Endothelial cell of umbilical vein (primary cell): Measurements from ENCODE around the gene DDX51.

Source experiments
- EZH2 ChIP-seq: IDR thresholded peaks from 2 replicates; pipeline ENCODE4 v1.6.1; 2012; ENCODE audit warnings: borderline replicate concordance, low read depth, mild to moderate bottlenecking, moderate library complexity, low read length, inconsistent platforms; ENCODE audit not compliant: severe bottlenecking
- POLR2AphosphoS5 ChIP-seq: IDR thresholded peaks from 2 replicates; pipeline ENCODE4 v1.6.1; 2012; ENCODE audit warnings: low read depth, mild to moderate bottlenecking, control low read depth, low read length, moderate library complexity; ENCODE audit not compliant: insufficient read depth
- TF ChIP-seq, protein P1 (sequence below), 2 donors: IDR thresholded peaks; 1 replicate in 1 of 2; 2 replicates in 1 of 2; pipeline ENCODE4 v1.5.1; 2011; ENCODE audit warnings: low read length in 2 of 2, mild to moderate bottlenecking in 2 of 2, moderate library complexity in 2 of 2, control low read depth in 1 of 2, inconsistent platforms in 1 of 2, low read depth in 1 of 2; ENCODE audit not compliant: insufficient read depth in 1 of 2; ENCODE audit errors: extremely low read depth in 1 of 2

GRCh38 chr12:132165584-132165983, 21.5 kb upstream of the DDX51 start:
- no peak for TF ChIP-seq EZH2
- TF ChIP-seq POLR2AphosphoS5: no peak
- TF ChIP-seq, protein P1, sequence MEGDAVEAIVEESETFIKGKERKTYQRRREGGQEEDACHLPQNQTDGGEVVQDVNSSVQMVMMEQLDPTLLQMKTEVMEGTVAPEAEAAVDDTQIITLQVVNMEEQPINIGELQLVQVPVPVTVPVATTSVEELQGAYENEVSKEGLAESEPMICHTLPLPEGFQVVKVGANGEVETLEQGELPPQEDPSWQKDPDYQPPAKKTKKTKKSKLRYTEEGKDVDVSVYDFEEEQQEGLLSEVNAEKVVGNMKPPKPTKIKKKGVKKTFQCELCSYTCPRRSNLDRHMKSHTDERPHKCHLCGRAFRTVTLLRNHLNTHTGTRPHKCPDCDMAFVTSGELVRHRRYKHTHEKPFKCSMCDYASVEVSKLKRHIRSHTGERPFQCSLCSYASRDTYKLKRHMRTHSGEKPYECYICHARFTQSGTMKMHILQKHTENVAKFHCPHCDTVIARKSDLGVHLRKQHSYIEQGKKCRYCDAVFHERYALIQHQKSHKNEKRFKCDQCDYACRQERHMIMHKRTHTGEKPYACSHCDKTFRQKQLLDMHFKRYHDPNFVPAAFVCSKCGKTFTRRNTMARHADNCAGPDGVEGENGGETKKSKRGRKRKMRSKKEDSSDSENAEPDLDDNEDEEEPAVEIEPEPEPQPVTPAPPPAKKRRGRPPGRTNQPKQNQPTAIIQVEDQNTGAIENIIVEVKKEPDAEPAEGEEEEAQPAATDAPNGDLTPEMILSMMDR (IDR thresholded peaks at IDR 0.05; ENCODE audit: extremely low read depth in 1 of 2, insufficient read depth in 1 of 2, low read depth in 1 of 2, low read length in 2 of 2): no peak
